GM21619 (cell line): ENCODE results near the gene ELP6.

Experiments
- ATAC-seq: cut with Tn5 transposase; IDR thresholded peaks from one replicate; pipeline ENCODE4 v1.9.1; 2021; ENCODE audit not compliant: unreplicated experiment

The ELP6 gene

GRCh38 chr3:47513125-47513929, at the start of gene ELP6:
Gene ELP6, minus strand, starts transcription at chr3:47513712. Its CDS starts 122 bp downstream, at chr3:47513590.
- peak; percentile 91 for ATAC-seq

- no peak for ATAC-seq
Measured at GRCh38 chr3:47556351-47556750, 42.8 kb upstream of the ELP6 start.

GRCh38 chr3:47554335-47554734, 40.8 kb upstream of the ELP6 start:
- no peak for ATAC-seq

- ATAC-seq: no peak
Measured at GRCh38 chr3:47553407-47553806, 39.9 kb upstream of the ELP6 start.

- no peak for ATAC-seq
Measured at GRCh38 chr3:47542471-47543173, 29.1 kb upstream of the ELP6 start.

GRCh38 chr3:47541583-47542108, 28.1 kb upstream of the ELP6 start:
- ATAC-seq: no peak

- ATAC-seq: no peak
Measured at GRCh38 chr3:47540281-47540680, 26.8 kb upstream of the ELP6 start.

- no peak for ATAC-seq
Measured at GRCh38 chr3:47536967-47537366, 23.5 kb upstream of the ELP6 start.

GRCh38 chr3:47536221-47536891, 22.8 kb upstream of the ELP6 start:
- no peak for ATAC-seq

GRCh38 chr3:47533996-47534454, 20.5 kb upstream of the ELP6 start:
- ATAC-seq: no peak

GRCh38 chr3:47533481-47533880, 20.0 kb upstream of the ELP6 start:
- ATAC-seq: no peak

GRCh38 chr3:47527952-47528725, 14.6 kb upstream of the ELP6 start:
- ATAC-seq: no peak

- ATAC-seq: no peak
Measured at GRCh38 chr3:47525617-47526016, 12.1 kb upstream of the ELP6 start.

- no peak for ATAC-seq
Measured at GRCh38 chr3:47523310-47524073, 10.0 kb upstream of the ELP6 start.

- peak; percentile 57 for ATAC-seq
Measured at GRCh38 chr3:47522082-47522987, 8.8 kb upstream of the ELP6 start.

GRCh38 chr3:47520756-47521155, 7.2 kb upstream of the ELP6 start:
- ATAC-seq: no peak

- ATAC-seq: no peak
Measured at GRCh38 chr3:47517937-47518336, 4.4 kb upstream of the ELP6 start.

GRCh38 chr3:47515864-47516319, 2.4 kb upstream of the ELP6 start:
- no peak for ATAC-seq

- no peak for ATAC-seq
Measured at GRCh38 chr3:47515100-47515499, 1.6 kb upstream of the ELP6 start.
